NCI-H524 treated with DMSO at 0.1 percent for 48 hours (cell line): ENCODE results near the gene MYH11.

Experiments used
- DNase-seq: peaks from one replicate; lab custom pipeline; 2025; lab: John Stamatoyannopoulos, UW

Gene MYH11

DNA sequence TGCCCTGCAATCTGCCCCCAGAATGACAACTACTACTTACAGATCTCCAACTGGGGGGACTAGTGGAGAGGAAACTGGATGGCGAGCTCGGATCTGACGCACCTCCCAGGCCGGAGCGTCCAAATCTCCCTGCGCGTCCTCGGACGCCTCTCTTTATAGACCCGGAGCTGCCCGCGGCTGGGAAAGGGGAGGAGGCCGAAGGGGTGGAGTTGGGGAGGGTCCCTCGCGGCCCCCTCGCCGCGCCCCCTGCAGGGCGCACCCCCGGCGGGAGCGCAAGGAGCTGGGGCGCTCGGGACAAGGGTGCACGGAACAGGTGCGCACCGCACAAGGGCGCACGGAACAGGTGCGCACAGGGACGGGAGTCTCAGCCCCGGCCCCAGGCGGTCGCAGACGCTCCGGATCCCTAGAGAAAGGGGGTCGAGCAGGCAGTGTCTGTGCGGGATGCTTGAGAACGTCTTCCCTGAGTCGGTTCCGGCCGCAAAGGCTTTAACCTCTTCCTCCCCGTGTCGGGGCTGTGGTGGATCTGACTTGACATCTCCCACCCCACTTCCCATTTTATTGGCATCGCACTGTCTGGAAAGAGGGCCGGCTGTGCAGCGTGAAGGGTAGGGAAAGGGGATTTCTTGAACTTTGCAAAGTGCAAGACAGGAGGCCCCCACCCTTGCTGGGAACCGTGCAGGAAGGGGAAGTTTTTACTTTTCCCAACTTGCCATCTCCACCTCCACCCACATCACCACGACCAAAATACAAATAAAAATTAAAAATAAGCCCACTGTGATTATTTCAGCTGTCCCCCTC is at the start of gene MYH11:
Gene MYH11, minus strand, starts transcription at position 128 of the 798 bp plus-strand sequence. CDS start 18,776 bp downstream, outside the sequence.
- no peak for DNase-seq

DNA sequence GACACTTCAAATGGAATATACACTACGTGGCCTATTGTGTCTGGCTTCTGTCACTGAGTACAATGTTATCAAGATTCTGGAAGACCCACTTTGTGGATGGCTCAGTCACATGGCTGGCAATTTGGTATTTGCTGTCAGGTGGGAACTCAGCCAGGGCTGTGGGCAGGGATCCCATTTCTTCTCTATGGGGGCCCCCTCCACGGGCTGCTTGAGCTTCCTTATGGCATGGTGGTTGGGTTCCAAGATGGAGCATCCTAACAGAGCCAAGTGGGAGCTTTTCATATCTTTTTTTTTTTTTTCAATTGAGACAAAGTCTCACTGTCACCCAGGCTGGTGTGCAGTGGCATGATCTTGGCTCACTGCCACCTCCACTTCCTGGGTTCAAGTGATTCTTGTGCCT is 49.6 kb upstream of the MYH11 start:
- DNase-seq, result no peak

DNA sequence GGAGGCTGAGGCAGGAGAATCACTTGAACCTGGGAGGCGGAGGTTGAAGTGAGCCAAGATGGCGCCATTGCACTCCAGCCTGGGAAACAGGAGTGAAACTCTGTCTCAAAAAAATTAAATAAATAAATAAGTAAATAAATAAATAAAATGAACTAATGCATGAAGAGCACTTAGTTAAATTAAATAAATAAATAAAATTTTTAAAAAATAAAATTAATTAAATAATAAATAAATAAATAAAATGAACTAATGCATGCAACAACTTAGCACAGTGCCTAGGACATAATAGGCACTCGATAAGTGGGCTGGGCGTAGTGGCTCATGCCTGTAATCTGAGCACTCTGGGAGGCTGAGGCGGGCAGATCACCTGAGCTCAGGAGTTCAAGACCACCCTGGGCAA is 47.1 kb upstream of the MYH11 start:
- DNase-seq, result no peak

DNA sequence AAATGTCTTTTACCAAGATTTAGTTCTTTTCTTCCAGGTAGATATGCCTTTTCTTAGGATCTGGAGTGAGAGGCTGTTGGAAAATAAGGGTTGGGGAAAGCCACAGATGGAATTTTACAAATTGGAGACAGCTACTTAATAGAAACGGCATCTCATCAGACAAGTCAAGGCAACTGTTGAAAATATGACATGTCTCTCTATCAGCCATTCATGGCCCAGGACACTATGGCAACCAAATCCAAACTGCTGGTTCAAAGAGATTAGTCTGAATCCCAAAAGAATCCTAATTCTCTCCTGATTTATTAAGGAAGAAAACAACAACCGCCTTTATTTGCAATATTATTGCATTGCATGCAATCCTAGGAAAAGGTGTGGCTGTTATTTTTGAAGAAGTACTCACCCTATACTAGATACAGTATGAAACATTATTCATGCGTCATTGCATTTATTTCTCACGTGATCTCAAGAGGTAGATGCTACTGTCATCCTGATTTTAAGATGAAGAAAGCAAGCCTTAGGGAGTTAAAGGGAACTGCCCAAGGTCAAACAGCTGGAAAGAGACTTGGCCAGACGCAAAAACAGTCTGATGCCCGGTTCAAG is 44.2 kb upstream of the MYH11 start:
- DNase-seq, result no peak

DNA sequence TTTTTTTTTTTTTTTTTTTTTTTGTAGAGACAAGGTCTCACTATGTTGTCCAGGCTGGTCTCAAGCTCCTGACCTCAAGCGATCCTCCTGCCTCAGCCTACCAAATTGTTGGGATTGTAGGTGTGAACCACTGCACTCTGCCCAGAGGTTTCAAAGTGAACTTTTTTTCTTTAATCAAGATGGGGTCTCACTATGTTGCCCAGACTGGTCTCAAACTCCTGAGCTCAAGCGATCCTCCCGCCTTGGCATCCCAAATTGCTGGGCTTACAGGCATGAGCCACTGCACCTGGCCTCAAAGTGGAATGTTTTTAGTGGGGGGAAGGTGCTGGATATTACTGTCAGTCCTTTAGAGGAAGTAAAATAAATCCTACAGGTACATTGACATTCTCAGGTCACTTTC is 43.5 kb upstream of the MYH11 start:
- no peak for DNase-seq

DNA sequence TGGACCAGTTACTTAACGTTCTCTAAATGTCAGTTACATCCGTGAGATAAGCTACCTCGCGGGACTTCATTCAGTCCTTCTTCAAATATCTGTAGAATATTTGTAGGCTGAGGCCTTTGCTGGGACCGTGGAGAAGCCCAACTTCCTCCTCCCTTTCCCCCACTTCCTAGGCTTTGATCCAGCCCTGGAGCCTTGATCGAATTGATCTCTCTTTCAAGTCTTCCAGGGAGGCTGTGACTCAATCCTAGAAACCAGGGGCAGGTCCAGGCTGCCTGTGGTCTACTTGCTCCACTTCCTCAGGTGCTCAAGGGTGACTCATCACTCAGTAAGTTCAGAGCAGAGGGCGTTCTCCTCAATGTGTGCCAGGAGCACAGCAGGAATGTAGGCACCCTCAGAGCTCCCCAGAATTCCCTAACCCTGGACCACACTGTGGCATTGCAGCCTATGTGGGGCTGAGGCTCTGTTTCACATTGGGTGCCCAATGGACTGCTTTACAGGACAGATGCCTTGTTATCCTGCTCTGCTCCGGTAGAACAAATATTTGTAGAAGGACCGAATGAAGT is 42.8 kb upstream of the MYH11 start:
- DNase-seq, result no peak

DNA sequence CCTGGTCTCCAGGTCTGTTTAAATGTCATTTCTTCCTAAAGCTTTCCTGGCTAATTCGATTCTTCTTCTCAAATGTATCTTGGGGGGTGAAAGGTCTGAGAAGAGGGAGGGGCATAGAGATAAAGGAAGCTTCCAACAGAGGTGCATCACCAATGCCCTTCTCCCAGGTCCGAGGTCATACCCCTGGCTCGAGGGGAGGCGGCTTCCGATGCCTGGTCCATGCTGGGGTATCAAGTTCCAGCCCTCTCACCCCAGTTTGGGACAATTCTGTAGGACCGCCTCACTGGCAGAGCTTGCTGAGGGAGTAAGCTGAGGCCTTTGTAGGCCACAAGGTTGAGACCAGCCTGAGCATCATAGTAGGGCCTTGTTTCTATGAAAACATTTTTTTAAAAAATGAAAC is 41.8 kb upstream of the MYH11 start:
- no peak for DNase-seq

DNA sequence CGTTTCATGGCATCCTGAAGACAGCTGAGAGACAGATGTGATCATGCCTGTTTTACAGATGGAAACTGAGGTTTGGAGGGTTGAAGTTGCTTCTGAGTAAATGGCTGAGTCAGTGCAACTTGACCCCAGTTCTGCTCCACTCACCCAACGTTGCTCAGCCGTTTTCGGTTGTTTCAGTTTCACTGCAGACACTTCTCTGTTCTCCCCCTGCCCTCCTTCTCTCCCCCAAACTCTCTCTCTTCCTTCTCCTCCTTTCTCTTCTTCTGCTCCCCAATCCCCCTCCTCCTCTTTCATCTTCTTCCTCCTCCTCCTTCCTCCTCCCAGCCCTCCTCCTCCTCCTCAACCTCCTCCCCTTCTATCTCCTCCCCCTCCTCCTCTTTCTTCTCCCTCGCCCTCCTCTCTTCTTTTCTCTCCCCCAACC is 41.0 kb upstream of the MYH11 start:
- DNase-seq, result no peak

DNA sequence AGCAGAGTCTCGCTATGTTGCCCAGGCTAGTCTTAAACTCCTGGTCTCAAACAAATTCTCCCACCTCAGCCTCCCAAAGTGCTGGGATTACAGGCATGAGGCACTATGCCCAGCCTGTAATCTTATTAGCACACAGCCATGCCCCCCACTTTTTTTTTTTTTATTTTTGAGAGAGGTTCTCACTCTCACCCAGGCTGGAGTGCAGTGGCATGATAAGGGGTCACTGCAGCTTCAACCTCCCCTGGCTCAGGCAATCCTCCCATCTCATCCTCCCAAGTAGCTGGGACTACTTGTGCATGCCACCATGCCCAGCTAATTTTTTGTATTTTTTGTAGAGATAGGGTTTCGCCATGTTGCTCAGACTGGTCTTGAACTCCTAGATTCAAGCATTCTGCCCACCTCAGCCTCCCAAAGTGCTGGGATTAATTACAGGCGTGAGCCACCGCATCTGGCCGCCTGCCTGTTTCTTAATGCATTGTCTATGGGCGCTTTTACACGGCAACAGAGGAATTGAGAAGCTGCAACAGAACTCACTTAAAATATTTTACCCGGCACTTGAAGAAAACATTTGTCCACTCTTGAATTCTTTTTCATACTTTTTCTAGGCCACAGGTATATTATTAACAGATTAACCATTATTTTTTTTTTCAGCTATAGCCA is 40.4 kb upstream of the MYH11 start:
- DNase-seq, result no peak

DNA sequence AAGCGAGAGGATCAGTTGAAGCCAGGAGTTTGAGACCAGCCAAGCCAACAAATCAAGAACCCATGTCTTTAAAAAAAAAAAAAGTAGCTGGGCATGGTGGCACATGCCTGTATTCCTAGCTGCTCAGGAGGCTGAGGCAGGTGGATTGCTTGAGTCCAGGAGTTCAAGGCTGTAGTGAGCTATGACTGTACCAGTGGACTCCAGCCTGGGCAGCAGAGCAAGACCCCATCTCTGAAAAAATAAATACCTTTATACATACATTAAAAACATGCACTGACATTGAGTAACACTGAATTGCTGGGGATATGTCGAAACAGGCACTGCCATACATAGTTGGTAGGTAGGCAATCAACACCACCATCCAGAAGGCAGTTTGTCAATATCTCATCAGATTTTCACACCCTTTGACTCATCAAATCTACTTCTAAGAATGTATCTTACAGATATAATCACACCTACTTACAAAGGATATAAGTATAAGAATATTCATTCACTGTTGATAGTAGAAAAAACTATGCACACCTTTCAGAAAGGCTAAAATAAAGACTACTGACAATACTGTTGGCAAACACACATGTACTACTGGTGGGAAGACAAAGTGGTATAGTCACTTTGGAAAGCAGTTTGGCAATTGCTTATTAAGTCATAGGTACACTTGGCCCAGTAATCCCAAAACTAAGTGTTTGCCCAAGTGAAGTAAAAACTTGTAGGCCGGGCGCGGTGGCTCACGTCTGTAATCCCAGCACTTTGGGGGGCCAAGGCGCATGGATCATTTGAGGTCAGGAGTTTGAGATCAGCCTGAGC is 37.9 kb upstream of the MYH11 start:
- no peak for DNase-seq

DNA sequence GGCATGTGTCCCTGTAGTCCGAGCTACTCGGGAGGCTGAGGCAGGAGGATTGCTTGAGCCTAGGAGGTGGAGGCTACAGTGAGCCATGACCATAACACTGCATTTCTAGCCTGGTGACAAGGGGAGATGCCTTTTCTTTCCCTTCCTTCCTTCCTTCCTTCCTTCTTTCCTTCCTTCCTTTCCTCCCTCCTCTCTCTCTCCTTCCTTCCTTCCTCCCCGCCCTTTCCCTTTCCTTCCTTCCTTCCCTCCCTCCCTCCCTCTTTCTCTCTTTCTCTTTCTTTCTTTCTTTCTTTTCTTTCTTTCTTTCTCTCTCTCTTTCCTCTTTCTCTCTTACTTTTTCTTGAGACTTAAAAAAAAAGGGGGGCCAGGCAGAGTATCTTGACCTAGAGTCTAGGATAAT is 34.7 kb upstream of the MYH11 start:
- DNase-seq, result no peak

DNA sequence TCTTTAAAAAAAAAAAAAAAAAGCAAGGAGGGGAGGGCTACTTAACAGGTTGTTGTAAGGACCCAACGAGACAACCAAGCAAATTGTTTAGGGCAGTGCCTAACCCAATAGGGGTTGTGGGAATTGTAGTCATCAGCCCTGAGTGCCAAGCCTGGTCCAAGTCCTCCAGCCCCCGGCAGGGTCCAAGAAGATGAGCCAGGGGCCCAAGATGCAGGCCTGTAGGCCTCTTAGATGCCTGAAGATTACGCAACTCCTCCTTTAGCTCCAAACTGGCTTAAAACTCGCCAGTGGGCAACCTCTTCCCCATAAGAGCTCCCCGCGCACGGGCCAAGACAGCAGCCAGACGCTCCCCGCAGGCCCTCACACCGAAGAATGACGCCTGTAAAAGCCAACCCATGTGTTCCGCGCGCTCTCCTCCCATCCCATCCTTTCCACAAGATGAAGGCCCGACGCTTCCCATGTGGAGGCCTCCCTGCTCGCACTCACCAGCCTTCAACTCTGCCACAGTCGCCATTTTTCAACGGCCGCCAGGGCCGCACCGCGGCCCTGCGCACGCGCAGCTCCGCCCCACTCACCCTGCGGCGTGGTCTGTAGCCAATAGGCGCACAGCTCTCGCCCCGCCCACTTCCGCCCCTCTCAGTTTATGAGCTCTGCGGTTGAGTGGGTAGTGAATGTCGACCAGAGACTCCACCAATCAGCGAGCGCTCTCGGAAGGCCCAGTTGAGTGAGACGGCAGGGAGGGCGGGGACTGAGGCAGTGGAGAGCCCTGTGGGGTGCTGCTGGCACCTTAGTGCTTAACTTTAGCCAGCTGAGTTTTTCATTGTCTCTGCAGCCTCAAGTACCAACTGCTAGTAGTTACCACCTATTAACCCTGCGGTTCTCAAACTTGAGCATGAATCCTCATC is 31.5 kb upstream of the MYH11 start, which contains the start of gene CEP20:
Gene CEP20, minus strand, starts transcription at position 532 of the 905 bp plus-strand sequence. Its CDS starts 18 bp downstream, at position 514.
- peak; percentile 96 for DNase-seq

DNA sequence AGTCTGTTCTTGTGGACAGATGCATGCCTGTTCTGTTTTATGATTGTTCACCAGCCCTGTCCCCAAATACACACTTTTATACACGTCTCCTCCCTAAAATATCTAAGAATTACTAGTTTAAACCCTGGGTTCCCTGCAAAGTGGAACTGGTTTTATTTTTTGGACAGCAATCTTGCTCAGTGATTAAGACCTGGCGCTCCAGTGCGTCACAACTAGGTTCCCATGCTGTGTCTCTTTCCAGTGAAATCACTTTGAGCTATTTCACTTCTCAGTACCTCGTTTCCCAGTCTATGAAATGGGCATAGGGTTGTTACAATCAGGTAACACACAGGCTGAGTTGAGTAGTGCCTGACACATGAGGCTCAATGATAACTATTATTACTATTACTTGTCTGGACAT is 30.5 kb upstream of the MYH11 start:
- no peak for DNase-seq

DNA sequence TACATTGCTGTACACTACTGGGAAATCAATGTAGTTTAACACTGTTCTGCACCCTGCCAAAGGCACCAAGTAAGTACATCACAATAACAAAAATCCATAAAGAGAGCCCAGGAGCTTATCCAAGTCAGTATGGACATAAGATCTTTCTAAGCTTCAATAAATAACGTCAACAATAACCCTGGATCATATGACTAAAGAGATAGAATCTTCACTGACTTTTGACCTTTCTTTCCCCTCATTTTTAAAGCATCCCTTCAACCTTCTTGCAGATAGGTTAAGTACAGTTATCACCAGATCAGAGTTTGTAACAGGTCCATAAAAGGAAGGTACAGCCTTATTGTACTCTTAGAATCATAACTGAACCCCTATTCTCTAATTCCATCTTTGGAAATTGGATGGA is 29.2 kb upstream of the MYH11 start:
- no peak for DNase-seq

DNA sequence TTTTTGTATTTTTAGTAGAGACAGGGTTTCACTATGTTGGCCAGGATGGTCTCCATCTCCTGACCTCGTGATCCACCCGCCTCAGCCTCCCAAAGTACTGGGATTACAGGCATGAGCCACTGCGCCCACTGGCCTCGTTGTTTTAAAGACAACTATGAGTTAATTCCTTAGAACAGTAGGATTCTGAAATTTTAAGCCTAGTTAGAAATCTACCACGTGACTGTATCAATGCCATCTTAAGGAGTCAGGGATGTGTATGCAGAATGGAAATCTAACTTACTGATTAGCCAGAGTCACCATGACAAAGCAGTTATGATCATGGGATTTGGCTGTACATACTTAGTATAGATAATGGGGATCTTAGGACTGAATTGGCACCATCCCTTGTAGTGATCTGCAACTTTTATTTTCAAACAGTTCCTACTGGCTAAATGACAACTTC is 28.8 kb upstream of the MYH11 start:
- DNase-seq, result no peak

DNA sequence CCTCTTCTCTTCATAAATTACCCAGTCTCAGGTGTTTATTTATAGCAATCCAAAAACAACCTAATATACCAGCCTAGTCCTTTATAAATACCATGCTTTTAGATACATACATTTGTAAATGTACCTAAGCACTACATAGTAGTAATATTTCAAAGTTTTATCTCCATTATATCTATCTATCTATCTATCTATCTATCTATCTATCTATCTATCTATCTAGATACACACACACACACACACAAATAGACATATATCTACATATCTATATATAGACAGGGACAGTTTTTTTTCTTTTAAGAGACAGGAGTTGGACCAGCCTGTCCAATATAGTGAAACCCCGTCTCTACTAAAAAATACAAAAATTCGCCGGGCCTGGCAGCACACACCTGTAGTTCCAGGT is 25.7 kb upstream of the MYH11 start:
- no peak for DNase-seq

DNA sequence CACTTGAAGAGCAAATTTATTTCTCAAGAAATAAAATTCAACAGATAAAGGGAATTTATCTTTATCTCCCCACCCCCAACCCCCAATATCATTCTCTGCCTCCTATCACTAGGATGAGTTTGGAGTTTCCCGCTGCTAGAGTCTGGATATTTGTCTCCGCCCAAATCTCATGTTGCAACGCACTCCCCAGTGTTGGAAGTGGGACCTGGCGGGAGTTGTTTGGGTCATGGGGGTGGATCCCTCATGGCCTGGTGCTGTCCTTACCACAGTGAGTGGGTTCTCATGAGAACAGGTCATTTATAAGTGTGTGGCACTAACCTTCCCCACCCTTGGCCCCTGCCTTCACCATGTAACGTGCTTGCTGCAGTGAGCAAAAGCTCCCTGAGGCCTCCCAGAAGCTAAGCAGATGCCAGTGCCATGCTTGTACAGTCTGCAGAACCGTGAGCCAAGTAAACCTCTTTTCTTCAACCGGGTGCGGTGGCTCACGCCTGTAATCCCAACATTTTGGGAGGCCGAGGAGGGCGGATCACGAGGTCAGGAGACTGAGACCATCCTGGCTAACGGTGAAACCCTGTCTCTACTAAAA is 25.1 kb upstream of the MYH11 start:
- no peak for DNase-seq

DNA sequence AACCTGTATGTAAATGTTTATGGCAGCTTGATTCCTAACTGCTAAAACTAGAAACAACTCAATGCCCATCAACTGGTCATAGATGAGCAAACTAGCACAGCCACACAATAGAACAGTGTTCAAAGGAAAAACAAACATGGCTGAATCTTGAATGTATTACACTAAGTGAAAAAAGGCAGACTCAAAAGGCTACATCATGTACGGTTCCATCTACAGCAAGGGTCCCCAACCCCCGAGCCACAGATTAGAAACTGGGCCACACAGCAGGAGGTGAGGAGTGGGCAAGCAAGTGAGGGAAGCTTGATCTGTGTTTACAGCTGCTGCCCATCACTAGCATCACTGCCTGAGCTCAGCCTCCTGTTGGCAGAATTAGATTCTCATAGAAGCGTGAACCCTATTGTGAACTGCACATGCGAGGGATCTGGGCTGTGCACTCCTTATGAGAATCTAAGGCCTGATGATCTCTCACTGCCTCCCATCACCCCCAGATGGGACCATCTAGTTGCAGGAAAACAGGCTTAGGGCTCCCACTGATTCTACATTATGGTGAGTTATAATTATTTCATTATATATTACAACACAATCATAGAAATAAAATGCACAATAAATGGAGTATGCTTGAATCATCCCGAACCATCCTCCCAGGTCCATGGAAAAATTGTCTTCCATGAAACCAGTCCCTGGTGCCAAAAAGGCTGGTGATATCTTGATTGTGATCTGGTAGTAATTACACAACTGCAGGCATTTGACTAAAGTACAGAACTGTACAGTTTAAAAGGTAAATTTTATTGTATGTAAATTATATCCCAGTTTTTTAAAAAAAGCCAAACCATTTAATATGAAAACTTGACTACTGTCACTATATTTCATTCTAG is 23.8 kb upstream of the MYH11 start:
- no peak for DNase-seq

DNA sequence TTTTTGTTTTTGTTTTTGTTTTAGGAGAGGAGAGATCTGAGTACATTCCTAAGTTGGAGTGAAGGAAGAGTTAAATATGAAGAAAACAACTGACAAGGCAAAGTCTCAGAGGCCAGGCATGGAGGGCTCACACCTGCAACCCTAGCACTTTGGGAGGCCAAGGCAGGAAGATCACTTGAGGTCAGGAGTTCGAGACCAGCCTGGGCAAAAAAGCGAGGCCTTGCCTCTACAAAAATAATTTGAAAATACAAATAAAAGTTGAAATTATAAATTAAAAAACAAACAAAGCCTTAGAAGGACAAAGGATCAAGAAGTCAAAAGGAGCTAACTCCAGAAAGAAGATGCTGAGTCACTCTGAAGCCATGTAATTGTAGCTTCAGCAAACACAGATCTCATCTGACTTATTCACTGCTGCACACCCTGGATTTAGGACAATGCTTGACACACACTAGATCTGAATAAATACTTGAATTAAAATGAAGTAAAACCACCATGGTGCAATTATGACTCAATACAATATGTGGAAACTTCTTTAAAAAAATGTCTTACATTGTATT is 22.5 kb upstream of the MYH11 start:
- DNase-seq, result no peak
